Stimulated activated CD4-positive, alpha-beta T cell treated with anti-CD3 and anti-CD28 coated beads, Interleukin-12 subunit alpha, Interleukin-12 subunit beta, amount 100 ng/mL, for 48 hours (primary cell): ENCODE data around the gene CPEB1.

ENCODE experiments used
- DNase-seq, 3 donors: peaks; one replicate each; pipeline ENCODE4 v3.0.0-alpha.2; 2020; ENCODE audit warnings: low read depth in 2 of 3, low spot score in 1 of 3

Gene CPEB1

GRCh38 chr15:82647045-82647834 lies at the start of gene CPEB1:
TSS of gene CPEB1 (minus strand) at chr15:82647363. CDS start at chr15:82628459, 18,904 bp downstream.
- peak in 1 of 3 donors; percentile 14 for DNase-seq

DNA sequence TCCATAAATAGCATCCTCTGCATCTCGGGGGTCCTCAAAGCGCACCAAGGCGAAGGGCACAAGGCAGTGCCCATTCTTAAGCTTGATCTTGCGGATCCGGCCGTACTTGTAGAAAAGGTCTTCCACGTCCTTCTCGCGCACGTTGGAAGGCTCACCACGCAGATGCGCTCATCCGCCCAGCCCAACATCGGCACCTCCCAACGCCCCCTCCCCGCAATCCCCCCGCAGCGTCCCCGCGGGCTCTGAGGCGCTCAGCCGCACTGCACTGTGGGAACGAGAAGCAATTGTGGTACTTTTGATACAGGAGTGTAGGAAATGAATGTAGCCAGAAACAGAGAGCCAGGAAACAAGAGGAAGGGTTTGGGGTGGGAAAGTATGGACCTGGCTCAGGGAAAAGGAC lies 45.0 kb upstream of the CPEB1 start:
- DNase-seq = no peak

- DNase-seq = no peak
Measured at GRCh38 chr15:82689147-82689546, 42.0 kb upstream of the CPEB1 start.

DNA sequence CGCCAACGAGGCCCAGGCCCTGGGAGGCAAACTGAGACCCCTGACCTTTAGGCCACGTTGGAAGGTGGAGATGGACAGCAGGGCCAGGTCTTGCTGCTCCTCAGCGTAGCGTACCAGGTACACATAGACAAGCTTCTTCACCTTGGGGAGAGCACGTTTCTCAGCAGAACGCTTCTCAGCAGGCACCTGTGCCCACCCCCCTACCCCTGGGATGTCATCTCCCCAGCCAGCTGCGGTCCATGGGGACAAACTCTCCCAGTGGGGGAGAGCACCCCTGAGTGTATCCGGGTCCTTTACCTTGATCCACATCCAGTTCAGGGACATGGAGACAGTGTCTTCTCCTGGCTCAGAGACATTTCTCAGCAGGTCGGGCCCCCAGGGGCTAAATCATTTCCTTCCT lies 41.5 kb upstream of the CPEB1 start:
- DNase-seq = no peak

DNA sequence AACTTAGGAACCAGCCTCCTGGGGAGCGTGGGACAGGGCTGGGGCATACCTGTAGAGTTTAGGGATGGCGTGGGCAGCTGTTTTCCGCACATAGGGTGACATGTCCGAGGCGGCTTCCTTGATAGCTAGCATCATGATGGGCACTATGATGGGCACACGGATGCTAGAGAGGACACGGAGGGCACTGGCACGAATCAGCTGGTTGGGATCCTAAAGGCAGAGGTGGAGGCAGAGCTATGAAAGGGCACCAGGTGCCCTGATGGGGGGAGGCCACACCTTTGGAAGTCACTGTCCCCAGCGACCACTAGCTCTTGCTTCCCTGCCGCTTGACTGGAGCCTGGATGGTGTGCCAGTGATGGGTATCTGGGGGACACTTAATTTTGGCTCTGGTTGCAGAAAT lies 34.2 kb upstream of the CPEB1 start:
- DNase-seq = no peak

- DNase-seq = peak; percentile 54 to 65 (median 60)
Measured at GRCh38 chr15:82680200-82681102, 33.3 kb upstream of the CPEB1 start.

- no peak for DNase-seq
Measured at GRCh38 chr15:82679626-82680199, 32.5 kb upstream of the CPEB1 start.

GRCh38 chr15:82677720-82678323 lies 30.7 kb upstream of the CPEB1 start:
- DNase-seq = no peak

DNA sequence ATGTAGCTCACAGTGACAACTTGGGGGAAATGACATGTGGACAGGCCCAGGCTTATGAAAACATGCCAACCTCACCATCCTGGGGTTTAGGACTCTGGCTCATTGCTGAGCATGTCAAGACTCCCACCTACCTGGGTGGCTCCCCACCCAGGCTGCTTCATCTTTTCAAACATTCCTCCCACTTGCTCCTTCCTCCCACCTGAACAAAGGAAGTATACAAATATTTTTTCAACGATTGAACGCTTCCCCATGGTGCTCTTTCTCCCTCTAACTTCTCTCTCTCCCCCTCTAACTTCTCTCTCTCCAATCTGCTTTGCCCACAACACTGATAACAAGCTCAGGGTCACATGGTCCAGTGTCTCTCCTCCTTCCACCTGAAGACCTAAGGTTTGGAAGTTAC lies 27.7 kb upstream of the CPEB1 start:
- no peak for DNase-seq

- DNase-seq = no peak
Measured at GRCh38 chr15:82670699-82671098, 23.5 kb upstream of the CPEB1 start.

GRCh38 chr15:82666606-82667005 lies 19.4 kb upstream of the CPEB1 start:
- DNase-seq = no peak

DNA sequence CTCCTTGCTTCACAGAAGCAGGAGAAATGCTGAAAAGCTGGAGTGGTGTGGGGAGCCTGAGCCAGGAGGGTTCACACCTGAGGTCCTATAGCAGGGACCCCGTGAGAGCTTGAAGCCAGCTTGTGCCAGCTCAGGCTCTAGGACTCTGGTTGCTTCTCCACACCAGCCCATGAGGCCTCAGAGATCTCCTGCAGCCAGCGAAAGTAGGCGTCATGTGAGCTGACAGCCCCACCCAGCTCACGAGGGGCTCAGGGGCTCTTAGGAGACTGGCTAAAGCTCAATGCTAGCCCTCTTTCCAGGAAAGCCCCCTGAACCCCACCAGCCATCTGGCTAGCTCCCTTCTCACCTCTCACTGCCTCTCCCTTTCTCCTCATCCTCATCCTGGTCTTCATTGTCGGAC lies 16.9 kb upstream of the CPEB1 start:
- no peak for DNase-seq

- DNase-seq = peak in 1 of 3 donors; percentile 26
Measured at GRCh38 chr15:82663186-82663600, 16.0 kb upstream of the CPEB1 start.

DNA sequence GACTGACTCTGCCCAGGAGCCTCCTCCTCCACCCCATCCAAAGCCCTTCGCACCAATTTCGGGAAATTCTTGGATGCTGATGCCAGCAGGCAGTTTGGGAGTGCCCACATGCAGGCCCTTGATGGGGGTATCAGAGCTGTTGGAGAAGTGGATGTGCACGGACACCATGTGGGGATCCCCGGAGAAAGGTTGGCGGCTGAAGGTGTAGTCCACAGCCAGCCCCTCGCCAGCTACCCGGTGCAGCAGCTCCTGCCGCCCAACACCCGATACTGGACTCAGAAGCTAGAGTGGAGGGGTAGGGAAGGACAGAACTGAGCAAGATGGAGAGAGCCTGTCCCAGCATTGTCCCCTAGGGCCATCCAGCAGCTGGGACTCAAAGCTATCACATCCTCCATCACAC lies 15.5 kb upstream of the CPEB1 start:
- no peak for DNase-seq

GRCh38 chr15:82660378-82660777 lies 13.2 kb upstream of the CPEB1 start:
- DNase-seq = no peak

GRCh38 chr15:82656641-82657266 lies 9.6 kb upstream of the CPEB1 start:
- no peak for DNase-seq

DNA sequence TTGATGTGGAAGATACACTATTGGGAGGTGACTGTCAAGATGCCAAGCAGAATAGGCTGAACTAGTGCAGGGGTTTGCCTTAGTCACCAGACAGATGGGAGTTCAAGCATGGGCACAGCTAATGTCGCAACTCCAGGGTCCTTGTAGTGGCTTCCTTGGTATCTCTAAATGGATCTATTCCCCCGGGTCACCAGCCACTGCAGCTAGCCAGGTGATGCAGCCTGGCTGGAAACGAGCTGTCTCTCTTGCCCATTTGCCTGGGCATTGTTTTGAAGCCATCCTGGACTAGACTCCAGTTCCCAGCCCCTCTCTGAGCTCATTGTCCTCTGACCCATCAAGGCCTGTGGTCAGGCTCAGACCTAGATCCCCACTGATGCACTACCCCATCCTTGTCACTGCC lies 8.4 kb upstream of the CPEB1 start:
- no peak for DNase-seq

GRCh38 chr15:82653483-82654168 lies 6.5 kb upstream of the CPEB1 start:
- DNase-seq = no peak

- DNase-seq = no peak
Measured at GRCh38 chr15:82651708-82652107, 4.5 kb upstream of the CPEB1 start.

DNA sequence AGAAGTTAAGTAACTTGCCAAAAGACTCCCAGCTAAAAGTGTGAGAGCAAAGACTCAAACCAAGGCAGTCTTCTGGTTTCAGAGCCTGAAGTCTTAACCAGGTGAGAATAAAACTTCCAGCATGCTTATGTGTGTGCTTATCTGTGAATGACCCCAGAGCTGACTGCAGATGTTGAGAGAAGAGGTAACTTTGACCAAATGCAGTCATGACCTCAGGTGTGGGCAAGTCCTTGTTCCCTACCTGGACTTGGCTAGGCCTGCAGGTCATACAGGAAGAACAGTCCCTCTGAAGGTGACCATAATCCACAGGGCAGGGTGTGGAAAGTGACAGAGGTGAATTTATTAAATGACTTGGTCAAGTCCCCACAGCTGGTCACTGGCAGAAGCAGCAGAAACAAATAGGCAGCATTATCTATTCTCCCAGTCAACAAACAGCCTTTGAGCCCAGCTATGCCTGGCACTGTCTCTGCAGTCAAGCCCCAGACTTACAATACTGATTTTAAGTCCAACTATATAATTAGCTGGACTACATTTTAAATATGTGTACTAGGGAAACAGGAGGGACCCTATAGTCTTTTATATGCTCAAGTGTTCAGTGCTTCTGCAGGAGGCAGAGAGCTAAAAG lies 3.0 kb upstream of the CPEB1 start:
- no peak for DNase-seq
